GM12891 (cell line): ENCODE measurements around the gene NTHL1.

Source experiments
- PAX5 ChIP-seq: IDR thresholded peaks from 2 replicates; pipeline ENCODE4 v1.6.1; 2011; ENCODE audit warnings: low read length, moderate library complexity, mild to moderate bottlenecking; ENCODE audit not compliant: insufficient read depth, severe bottlenecking
- POLR2A ChIP-seq: IDR thresholded peaks from 2 replicates; pipeline ENCODE4 v1.6.1; 2011; ENCODE audit warnings: low read depth, low read length, control low read depth
- POU2F2 ChIP-seq: IDR thresholded peaks from 2 replicates; pipeline ENCODE4 v1.6.1; 2011; ENCODE audit warnings: low read depth, mild to moderate bottlenecking, control low read depth, low read length, moderate library complexity
- TAF1 ChIP-seq: IDR thresholded peaks from 2 replicates; pipeline ENCODE4 v1.6.1; 2011; ENCODE audit warnings: low read depth, low read length, control low read depth

DNA sequence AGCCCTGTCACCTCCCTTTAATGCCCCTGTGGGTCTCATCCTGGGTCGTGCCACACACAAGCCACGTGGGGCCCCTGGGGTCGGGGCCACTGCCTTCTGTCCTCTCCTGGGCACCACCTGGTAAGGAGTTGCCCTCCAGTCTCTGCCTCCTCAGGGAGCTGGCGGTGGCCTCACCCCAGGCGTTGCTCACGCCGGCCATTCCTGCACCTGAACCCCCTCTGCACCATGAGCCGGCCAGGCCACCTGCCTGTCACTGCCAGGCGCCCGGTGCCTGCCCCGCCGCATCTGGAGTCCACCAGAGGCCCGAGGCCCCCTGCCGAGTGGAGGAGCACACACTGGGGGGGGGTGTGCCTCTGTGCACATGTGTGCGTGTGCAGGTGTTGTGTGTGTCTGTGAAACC is 10.5 kb downstream of the NTHL1 start:
- TF ChIP-seq POLR2A, result no peak
- TF ChIP-seq PAX5, result no peak
- no peak for TF ChIP-seq TAF1
- no peak for TF ChIP-seq POU2F2
